Uterus (tissue), 2 donors: Measurements from ENCODE around the gene CCL19.

Source experiments
- CTCF ChIP-seq, 4 experiments: fragments of 200-600 bp in 2 of 4; fragments of 450-650 bp in 2 of 4; sonication (generic) in 2 of 4; IDR thresholded peaks; one replicate each; pipeline ENCODE4 v1.5.1; 2016 to 2019; ENCODE audit warnings: antibody characterized with exemption in 4 of 4, mild to moderate bottlenecking in 2 of 4, moderate library complexity in 1 of 4
- POLR2A ChIP-seq, 2 donors: fragments of 450-650 bp; IDR thresholded peaks; one replicate each; pipeline ENCODE4 v1.6.1; 2016; ENCODE audit warnings: antibody characterized with exemption in 2 of 2, mild to moderate bottlenecking in 1 of 2, moderate library complexity in 1 of 2

GRCh38 chr9:34737677-34738260 is 46.7 kb upstream of the CCL19 start:
- no peak for TF ChIP-seq CTCF (IDR thresholded peaks at IDR 0.05)
- no peak for TF ChIP-seq POLR2A (IDR thresholded peaks at IDR 0.05)
